WTC11 (cell line): ENCODE results near the gene MCF2L.

Experiments used
- ARID4B ChIP-seq: sonication (generic); formaldehyde crosslinking; IDR thresholded peaks from 2 replicates; pipeline ENCODE4 v1.8.0; 2023; ENCODE audit warnings: missing genetic modification reagents, mild to moderate bottlenecking, borderline replicate concordance
- ATF1 ChIP-seq: sonication (generic); formaldehyde crosslinking; IDR thresholded peaks from 2 replicates; pipeline ENCODE4 v1.8.1; 2023; ENCODE audit warnings: mild to moderate bottlenecking, moderate library complexity, missing genetic modification reagents
- ATF2 ChIP-seq: sonication (generic); formaldehyde crosslinking; IDR thresholded peaks from 2 replicates; pipeline ENCODE4 v1.8.1; 2022; ENCODE audit warnings: low read depth, missing genetic modification reagents, borderline replicate concordance
- CREM ChIP-seq: sonication (generic); formaldehyde crosslinking; IDR thresholded peaks from 2 replicates; pipeline ENCODE4 v1.8.1; 2022; ENCODE audit warnings: mild to moderate bottlenecking, missing genetic modification reagents, moderate library complexity
- CTCF ChIP-seq: fragments of 200-600 bp; IDR thresholded peaks from 2 replicates; pipeline ENCODE4 v1.8.0; 2022; ENCODE audit warnings: antibody characterized with exemption
- FOXP4 ChIP-seq: sonication (generic); formaldehyde crosslinking; IDR thresholded peaks from 2 replicates; pipeline ENCODE4 v1.8.0; 2022; ENCODE audit warnings: mild to moderate bottlenecking, missing genetic modification reagents
- JUN ChIP-seq: sonication (generic); formaldehyde crosslinking; IDR thresholded peaks from 2 replicates; pipeline ENCODE4 v1.8.0; 2023; ENCODE audit warnings: mild to moderate bottlenecking, missing genetic modification reagents
- NR1H2 ChIP-seq: sonication (generic); formaldehyde crosslinking; IDR thresholded peaks from 2 replicates; pipeline ENCODE4 v1.9.0; 2021; ENCODE audit warnings: mild to moderate bottlenecking, moderate library complexity, missing genetic modification reagents
- ZNF416 ChIP-seq: fragments of 250-450 bp; sonication (Bioruptor Pico); IDR thresholded peaks from 2 replicates; pipeline ENCODE4 v1.9.0; 2021; ENCODE audit warnings: mild to moderate bottlenecking, inconsistent platforms
- TF ChIP-seq, protein P1 (sequence below): sonication (generic); formaldehyde crosslinking; IDR thresholded peaks from 2 replicates; pipeline ENCODE4 v1.8.1; 2023; ENCODE audit warnings: mild to moderate bottlenecking, moderate library complexity, missing genetic modification reagents

GRCh38 chr13:113098162-113098732 lies 129.2 kb downstream of the MCF2L start:
- TF ChIP-seq CTCF: no peak
- TF ChIP-seq ZNF416 (CRISPR knock-in tag): no peak
- TF ChIP-seq JUN (CRISPR knock-in tag): no peak
- no peak for TF ChIP-seq ATF1 (CRISPR knock-in tag)
- TF ChIP-seq, protein P1, sequence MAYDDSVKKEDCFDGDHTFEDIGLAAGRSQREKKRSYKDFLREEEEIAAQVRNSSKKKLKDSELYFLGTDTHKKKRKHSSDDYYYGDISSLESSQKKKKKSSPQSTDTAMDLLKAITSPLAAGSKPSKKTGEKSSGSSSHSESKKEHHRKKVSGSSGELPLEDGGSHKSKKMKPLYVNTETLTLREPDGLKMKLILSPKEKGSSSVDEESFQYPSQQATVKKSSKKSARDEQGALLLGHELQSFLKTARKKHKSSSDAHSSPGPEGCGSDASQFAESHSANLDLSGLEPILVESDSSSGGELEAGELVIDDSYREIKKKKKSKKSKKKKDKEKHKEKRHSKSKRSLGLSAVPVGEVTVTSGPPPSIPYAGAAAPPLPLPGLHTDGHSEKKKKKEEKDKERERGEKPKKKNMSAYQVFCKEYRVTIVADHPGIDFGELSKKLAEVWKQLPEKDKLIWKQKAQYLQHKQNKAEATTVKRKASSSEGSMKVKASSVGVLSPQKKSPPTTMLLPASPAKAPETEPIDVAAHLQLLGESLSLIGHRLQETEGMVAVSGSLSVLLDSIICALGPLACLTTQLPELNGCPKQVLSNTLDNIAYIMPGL: no peak
- no peak for TF ChIP-seq CREM (CRISPR knock-in tag)
- no peak for TF ChIP-seq ATF2 (CRISPR knock-in tag)
- TF ChIP-seq NR1H2 (CRISPR knock-in tag): no peak
- no peak for TF ChIP-seq ARID4B (CRISPR knock-in tag)
- TF ChIP-seq FOXP4 (CRISPR knock-in tag): no peak
